GM12878 (cell line): ENCODE data around the gene ULK4. TPM values are rescaled to one million over a fixed set of nuclear protein-coding genes. Genes with fewer than 3 reads are reported as not detected.

Experiments used
- ATAC-seq: fragments of 200-7000 bp; cut with Tn5 transposase; 3 replicates; pipeline ENCODE4 v1.9.1; 2020; ENCODE audit warnings: mild to moderate bottlenecking, moderate library complexity
- BruUV-seq: library from RNA; stranded (reverse); fragments of 400-500 nt; replicated peaks from 2 replicates; lab custom pipeline; 2021; lab: Mats Ljungman, UMichigan
- CTCF ChIA-PET: fragments of 300-600 bp; sonication (Branson Sonifier 250); formaldehyde crosslinking; extraction: SDS; loops from one replicate; lab custom pipeline; 2021; ENCODE audit warnings: inconsistent platforms; lab: Yijun Ruan, JAX
- POLR2A ChIA-PET: fragments of 350-600 bp; formaldehyde crosslinking; extraction: SDS; loops from one replicate; lab custom pipeline; 2021; ENCODE audit warnings: inconsistent platforms; lab: Charles Lee
- RAD21 ChIA-PET: fragments of 300-600 bp; sonication (Branson Sonifier 250); formaldehyde crosslinking; loops from one replicate; lab custom pipeline; 2023; ENCODE audit warnings: antibody characterized with exemption; ENCODE audit not compliant: unreplicated experiment; lab: Charles Lee
- SMC1A ChIA-PET: fragments of 300-600 bp; sonication (Branson Sonifier 250); formaldehyde crosslinking; loops from one replicate; lab custom pipeline; 2023; ENCODE audit not compliant: unreplicated experiment, uncharacterized antibody; lab: Charles Lee
- DNase-seq: peaks from one replicate; pipeline ENCODE4 v3.0.0-alpha.2; 2011; ENCODE audit warnings: low read depth, low spot score
- FAIRE-seq: peaks from 3 replicates; lab custom pipeline; 2011; peaks lifted over from hg19 to GRCh38; lab: Jason Lieb, UNC
- H2AFZ ChIP-seq: 2 replicates; pipeline ENCODE4 v1.6.0; 2011; ENCODE audit warnings: low read depth, low read length, control low read depth; ENCODE audit not compliant: control insufficient read depth
- H3K27ac ChIP-seq: 2 replicates; pipeline ENCODE4 v1.5.1; 2011; ENCODE audit warnings: control low read depth; ENCODE audit not compliant: control insufficient read depth, insufficient read depth
- H3K27me3 ChIP-seq, 2 experiments: replicated peaks in 1 of 2; 2 replicates each; pipeline versions ENCODE4 v1.6.0 to v1.6.1; 2011; ENCODE audit warnings: low read length in 1 of 2; ENCODE audit not compliant: control insufficient read depth in 2 of 2, insufficient read depth in 2 of 2
- H3K36me3 ChIP-seq, 2 experiments: 2 replicates each; pipeline ENCODE4 v1.5.1; 2011; ENCODE audit warnings: low read length in 1 of 2; ENCODE audit not compliant: control insufficient read depth in 2 of 2, insufficient read depth in 2 of 2
- H3K4me1 ChIP-seq: 2 replicates; pipeline ENCODE4 v1.6.1; 2011; ENCODE audit warnings: mild to moderate bottlenecking, low read length, moderate library complexity, mixed read lengths; ENCODE audit not compliant: control insufficient read depth, insufficient read depth
- H3K4me2 ChIP-seq: 2 replicates; pipeline ENCODE4 v1.6.0; 2011; ENCODE audit warnings: control low read depth; ENCODE audit not compliant: control insufficient read depth, insufficient read depth
- H3K4me3 ChIP-seq: fragments of 200-600 bp; sonication (generic); 2 replicates; pipeline ENCODE4 v1.5.1; 2016
- H3K79me2 ChIP-seq: 2 replicates; pipeline ENCODE4 v1.6.0; 2011; ENCODE audit warnings: low read length; ENCODE audit not compliant: control insufficient read depth, insufficient read depth
- H3K9ac ChIP-seq: 2 replicates; pipeline ENCODE4 v1.8.0; 2011; ENCODE audit warnings: low read length, control low read depth, mixed read lengths; ENCODE audit not compliant: control insufficient read depth, insufficient read depth
- H3K9me3 ChIP-seq: replicated peaks from 3 replicates; pipeline ENCODE4 v1.5.1; 2011; ENCODE audit warnings: mild to moderate bottlenecking, low read length; ENCODE audit not compliant: control insufficient read depth, insufficient read depth
- H4K20me1 ChIP-seq: 2 replicates; pipeline ENCODE4 v1.6.0; 2011; ENCODE audit not compliant: control insufficient read depth, insufficient read depth
- ATF7 ChIP-seq: fragments of 450-650 bp; IDR thresholded peaks from 2 replicates; pipeline ENCODE4 v1.6.1; 2016; ENCODE audit warnings: low read depth, mild to moderate bottlenecking
- POLR2AphosphoS5 ChIP-seq: IDR thresholded peaks from 2 replicates; pipeline ENCODE4 v1.6.1; 2011; ENCODE audit warnings: mild to moderate bottlenecking, low read length, inconsistent platforms
- RAD51 ChIP-seq: fragments of 450-650 bp; IDR thresholded peaks from 2 replicates; pipeline ENCODE4 v1.6.1; 2016; ENCODE audit warnings: moderate library complexity, mild to moderate bottlenecking, inconsistent platforms
- ZNF592 ChIP-seq: fragments of 450-650 bp; IDR thresholded peaks from 2 replicates; pipeline ENCODE4 v1.6.1; 2017; ENCODE audit warnings: mild to moderate bottlenecking, moderate library complexity
- ZZZ3 ChIP-seq: IDR thresholded peaks from 2 replicates; pipeline ENCODE4 v1.6.1; 2011; ENCODE audit warnings: low read depth; ENCODE audit not compliant: control insufficient read depth, insufficient read length
- WGBS: methylation state at CpG from one replicate; pipeline ENCODE4 v1.1.6; 2016; ENCODE audit warnings: low lambda C conversion rate; ENCODE audit not compliant: insufficient replicate concordance, insufficient coverage; ENCODE audit errors: missing lambda C conversion rate; 5-methylcytosine and 5-hydroxymethylcytosine counted together
- in situ Hi-C: fragments of 300-500 bp; cut with MboI; formaldehyde crosslinking; loops from 9 replicates; pipeline ENCODE4 v1.14.3; 2018; ENCODE audit warnings: mixed read lengths
- intact Hi-C: fragments of 100-400 bp; cut with micrococcal nuclease; formaldehyde crosslinking; loops from one replicate; pipeline ENCODE4 v1.14.2; 2022; ENCODE audit not compliant: unreplicated experiment
- polyA plus RNA-seq, 11 experiments: library from polyadenylated mRNA; depleted of rRNA in 4 of 11; unstranded in 6 of 11; stranded (reverse) in 5 of 11; fragments of >200 nt; fragmentation: Nextera tagmentation in 4 of 11; fragmentation: Illumina TruSeq in 1 of 11; extraction: Ambion mirVana in 4 of 11; extraction: Trizol in 1 of 11; gene quantifications; 1 replicate in 1 of 11; 2 replicates in 10 of 11; pipeline versions ENCODE4 v1.2.1 to v1.2.3, GENCODE V29; 2011 to 2016; ENCODE audit warnings: inconsistent platforms in 2 of 11, missing spikeins in 2 of 11, low read depth in 1 of 11
- total RNA-seq, 4 experiments: library from RNA; depleted of rRNA in 3 of 4; stranded (reverse); fragments of >200 nt in 3 of 4; fragmentation: Illumina TruSeq in 1 of 4; extraction: Trizol in 1 of 4; gene quantifications; 2 replicates each; pipeline versions ENCODE4 v1.2.1 to v1.2.3, GENCODE V29; 2013 to 2021

ULK4 gene
- total and polyA plus RNA-seq, 10 of the 15 experiments (the other 5 are each of a cell fraction or from before 2014, with no cell fraction given) = 3.5 to 7.6 (median 6.3) TPM

GRCh38 chr3:41369838-41370237, 592.1 kb downstream of the ULK4 start:
- ChIA-PET POLR2A (no interaction called here), RAD21 (no interaction called here), CTCF (interaction anchor here (0.6 kb wide), 1 partner anchor 309 kb away, joined by 3 read pairs; no protein-coding TSS in a partner anchor), SMC1A (no interaction called here)
- no peaks in the 10 kb centered on the region for H3K36me3 ChIP-seq
- H3K4me3 ChIP-seq = no peak overlapping the region
- WGBS = 57% methylated on average over 3 of the region's 3 CpGs
- no peaks in the 10 kb centered on the region for H3K27me3 ChIP-seq
- no peak overlapping the region for H3K9ac ChIP-seq
- intact Hi-C loops (no loop called here), in situ Hi-C loops (no loop called here)
- H3K4me1 ChIP-seq = no peaks in the 10 kb centered on the region
- BruUV-seq = no TSS peak
- H3K9me3 ChIP-seq = no peaks in the 10 kb centered on the region
- TF ChIP-seq ATF7 (no peak), ZZZ3 (no peak), POLR2AphosphoS5 (no peak), RAD51 (no peak), ZNF592 (no peak)
- H2AFZ ChIP-seq = no peak overlapping the region
- FAIRE-seq = no peak
- DNase-seq = no peak
- no peaks in the 10 kb centered on the region for H3K79me2 ChIP-seq
- ATAC-seq = no peak
- no peaks in the 10 kb centered on the region for H4K20me1 ChIP-seq
- H3K27ac ChIP-seq = no peak overlapping the region
- H3K4me2 ChIP-seq = no peak overlapping the region
